Measurements from ENCODE around the gene SPOCK1.

Gene SPOCK1

GRCh38 chr5:137096149-137097103, 402.7 kb downstream of the SPOCK1 start:
- no peak for DNase-seq

DNA sequence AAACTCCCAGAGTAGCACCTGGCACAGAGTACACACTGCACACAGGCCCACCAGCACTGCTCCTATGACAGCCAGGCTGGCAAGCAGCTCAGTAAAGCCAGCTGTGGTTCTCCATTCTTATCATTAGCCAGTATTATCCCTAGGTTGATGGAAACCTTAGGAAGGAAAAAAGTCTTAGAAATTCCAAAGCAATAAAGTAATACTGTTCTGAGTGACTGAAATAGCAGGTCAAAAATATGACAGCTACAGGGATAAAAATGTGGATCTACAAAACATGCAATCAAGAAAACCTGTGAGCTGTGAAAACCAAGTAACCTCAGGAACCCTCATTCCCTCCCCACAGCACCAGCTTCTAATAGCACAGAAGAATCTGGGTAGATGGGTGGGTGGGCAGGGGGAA, 403.5 kb downstream of the SPOCK1 start:
- no peak for DNase-seq

- DNase-seq: no peak
Measured at GRCh38 chr5:137092831-137093230, 406.3 kb downstream of the SPOCK1 start.

- DNase-seq: no peak
Measured at GRCh38 chr5:137091472-137091871, 407.7 kb downstream of the SPOCK1 start.

DNA sequence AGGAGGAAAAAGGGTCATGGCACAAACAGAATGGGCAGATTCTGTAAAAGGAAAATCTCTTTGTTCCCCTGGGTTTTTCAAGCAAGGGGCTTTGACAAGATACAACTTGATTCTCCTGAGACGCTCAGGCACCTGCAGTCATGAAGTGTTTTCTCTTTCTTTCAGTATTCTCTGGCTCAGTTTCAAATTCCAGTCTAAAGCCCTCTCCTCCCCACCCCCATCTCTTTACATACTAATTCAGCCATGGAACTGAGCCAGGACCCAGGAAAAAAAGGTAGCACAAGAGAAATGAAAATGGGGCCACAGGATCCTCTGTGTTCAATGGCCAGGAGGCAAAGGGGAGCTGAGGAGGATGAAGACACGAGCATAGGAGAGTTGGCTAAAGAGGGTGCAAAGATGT, 408.4 kb downstream of the SPOCK1 start:
- no peak for DNase-seq

DNA sequence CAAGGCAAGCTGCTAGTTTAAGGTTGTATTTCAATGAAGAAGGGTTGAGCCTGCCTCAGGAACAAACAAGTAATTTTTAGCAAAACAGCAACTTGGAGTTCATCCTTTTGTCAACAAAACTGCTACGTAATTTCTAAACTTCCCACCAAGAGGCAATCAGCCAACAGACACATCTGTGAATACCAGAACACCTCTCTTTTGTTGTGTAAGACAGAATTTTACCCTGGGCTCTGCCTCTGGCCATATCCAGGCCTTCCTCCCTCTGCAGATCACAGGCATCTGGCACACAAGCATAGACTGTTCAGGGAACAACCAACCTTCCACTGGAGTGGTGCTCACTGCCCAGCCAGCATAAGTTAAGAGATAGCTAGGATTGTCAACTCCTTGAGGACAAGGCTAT, 409.0 kb downstream of the SPOCK1 start:
- no peak for DNase-seq

DNA sequence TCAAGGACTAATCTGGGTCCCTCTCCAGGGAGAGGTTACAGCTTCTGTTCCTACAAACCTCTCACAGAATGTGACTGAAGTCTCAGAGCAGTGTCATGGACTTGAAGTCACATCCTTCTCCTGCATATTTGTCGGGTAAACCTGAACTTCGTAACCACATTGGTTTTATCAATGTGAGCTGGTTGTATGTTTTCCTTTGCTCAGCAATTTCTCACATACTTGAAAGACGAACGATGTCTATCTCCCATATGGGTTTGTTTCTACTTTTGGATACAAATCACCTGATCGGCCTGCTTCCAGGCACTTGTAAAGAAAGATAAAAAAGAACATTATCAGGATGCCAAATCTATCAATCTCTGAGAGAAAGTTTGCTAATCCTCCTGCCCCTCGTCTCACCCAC, 411.0 kb downstream of the SPOCK1 start:
- no peak for DNase-seq

DNA sequence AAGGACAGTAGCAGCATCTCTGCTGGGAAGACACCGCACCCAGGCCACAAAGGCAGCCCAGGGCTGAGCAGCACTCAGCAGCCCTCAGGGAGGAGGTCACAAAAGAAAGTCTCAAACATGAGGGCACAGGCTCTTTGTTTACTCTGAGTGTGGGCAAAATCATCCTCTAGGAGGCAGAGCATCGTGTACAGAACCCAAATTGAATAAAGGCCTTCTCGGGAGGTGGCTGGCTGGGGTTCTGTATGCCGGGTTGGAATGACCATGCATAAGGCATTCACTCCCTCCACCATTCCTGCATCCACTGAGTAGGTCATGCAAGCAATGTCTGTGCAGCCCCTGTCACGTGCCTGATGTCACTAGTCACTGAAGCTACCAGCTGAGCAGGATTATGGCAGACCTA, 412.8 kb downstream of the SPOCK1 start:
- DNase-seq: no peak

- no peak for DNase-seq
Measured at GRCh38 chr5:137085206-137085605, 413.9 kb downstream of the SPOCK1 start.

GRCh38 chr5:137084016-137084415, 415.1 kb downstream of the SPOCK1 start:
- DNase-seq: no peak

DNA sequence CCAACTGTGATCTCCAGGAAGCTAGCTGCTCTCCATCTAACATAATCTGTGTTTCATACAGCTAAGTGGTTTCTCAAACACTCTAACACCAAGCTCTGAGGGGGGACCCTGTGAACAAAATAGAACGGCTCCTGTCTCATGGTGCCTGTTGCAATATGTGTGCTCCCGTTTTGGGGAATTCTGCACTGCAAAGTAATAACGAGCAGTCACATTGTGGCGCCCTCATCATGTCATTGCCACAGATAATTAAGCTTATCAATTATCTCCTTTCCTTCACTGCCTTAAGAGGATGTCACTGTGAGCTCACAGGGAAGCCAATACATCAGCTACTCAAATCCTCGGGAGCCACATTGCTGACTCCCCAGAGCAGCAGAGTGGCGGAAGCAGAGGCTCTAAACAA, 416.2 kb downstream of the SPOCK1 start:
- DNase-seq: no peak

DNA sequence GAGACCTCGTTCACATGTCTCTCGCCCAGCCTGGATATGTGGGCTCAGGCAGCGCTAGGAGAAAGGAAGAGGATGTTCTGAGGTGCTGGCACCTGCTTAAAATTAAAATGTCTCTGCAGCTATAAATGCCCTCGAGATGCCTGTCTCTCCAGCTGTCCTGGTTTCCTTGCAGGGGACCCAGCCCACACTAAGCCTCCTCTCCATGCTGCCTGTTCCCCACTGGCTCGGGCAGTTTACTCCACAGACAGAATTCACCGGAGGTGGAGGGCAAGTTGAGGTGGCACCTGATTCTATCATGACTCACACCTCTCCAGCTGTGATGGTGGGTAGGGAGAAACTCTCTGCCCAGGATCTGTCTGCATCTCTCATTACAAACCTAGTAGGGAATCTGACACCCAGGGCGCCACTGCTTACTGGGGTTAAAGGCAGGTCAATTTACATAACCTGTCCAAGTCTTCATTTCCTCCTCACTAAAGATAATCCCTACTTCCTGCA, 420.9 kb downstream of the SPOCK1 start:
- DNase-seq: no peak

DNA sequence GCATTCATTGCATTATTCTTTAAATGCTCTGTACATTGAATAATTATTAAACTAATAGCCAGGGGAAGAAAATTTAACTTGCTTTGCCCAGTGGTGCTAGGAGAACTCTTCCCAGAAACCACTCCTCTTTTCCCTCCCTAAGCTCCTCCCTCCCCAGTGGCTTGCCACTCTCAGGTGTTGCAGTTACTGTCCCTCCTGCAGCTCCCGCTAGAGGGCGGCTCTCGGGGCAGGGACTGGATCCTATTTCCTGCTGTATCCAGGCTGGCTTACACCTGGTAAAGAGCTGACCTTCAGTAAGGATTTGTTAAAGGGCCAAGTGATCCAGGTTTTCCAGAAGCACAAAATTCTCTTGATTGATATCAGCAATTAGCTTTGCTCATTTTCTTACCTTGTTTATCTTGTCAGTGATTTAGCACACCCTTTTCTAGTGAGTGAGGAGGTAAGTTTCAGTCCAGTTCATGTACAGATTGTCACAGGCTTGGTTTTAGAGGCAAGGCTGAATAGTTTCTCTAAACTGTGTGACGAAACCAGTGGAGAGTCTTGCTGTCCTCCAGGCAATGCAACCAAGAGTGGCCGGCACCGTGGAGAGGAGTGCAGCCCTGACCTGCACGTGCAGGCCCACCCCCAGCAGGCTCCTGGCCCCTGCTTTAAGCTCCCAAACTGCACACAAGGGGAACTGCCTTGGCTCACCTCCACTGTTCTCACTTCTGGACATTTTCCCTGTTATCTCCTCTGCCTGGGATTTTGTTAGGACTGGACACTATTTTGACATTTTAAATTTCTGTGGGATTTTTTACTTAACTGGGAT, 423.8 kb downstream of the SPOCK1 start:
- DNase-seq: peak; percentile 16 to 19

GRCh38 chr5:137073189-137073588, 425.9 kb downstream of the SPOCK1 start:
- no peak for DNase-seq

DNA sequence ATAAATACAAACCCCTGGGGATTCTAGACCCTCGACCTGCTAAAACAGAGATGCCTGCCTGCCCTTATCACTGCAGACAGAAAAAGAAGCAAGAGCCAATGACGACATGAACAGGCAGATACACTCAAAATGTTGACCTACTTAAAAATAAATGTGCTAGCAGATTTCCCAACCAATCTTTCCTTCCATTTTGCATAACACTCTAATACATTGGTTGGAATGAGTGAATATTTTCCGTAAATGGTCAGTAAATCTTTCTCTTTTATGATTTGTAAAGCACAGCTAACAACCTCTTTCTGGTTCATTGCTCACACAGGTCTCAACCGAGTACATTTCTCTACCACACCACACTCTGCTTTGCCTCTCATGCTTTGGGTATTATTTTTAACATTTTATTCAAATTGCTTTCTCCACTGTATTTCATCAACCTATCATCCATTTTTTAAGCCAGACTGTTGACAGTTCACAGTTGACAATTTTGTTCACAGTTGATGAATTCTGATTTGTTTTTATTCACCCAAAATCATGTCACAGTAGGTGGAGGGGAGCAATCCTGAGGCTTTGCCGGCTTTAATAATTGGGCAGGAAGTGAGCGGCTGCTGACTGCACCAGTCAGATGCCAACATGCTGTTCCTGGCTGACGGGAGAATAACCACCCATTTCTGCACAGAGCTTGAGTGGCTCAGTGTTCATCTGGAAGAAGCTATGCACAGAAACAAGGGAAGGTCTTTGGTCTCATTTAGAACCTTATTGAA, 426.6 kb downstream of the SPOCK1 start:
- DNase-seq: no peak

- no peak for DNase-seq
Measured at GRCh38 chr5:137071931-137072330, 427.2 kb downstream of the SPOCK1 start.

DNA sequence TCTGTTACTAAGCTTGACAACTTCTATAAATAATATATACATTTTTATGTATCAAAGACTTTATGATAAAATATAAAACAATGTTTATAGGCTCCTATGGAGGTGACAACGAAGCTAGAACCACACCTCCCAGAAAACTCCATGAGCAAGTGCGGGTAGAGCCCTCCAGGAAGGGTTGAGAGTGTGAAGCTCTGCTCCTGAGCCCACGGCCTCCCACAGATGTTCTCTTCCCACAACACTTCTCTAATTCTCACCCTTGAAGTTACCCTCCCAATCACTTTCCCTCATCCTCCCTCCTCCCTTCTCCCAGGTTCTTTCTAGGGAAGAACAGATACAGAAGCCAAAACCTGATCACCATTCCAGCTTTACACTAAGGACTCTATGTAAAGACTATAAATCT, 427.6 kb downstream of the SPOCK1 start:
- DNase-seq: no peak

- no peak for DNase-seq
Measured at GRCh38 chr5:137070521-137070920, 428.6 kb downstream of the SPOCK1 start.

DNA sequence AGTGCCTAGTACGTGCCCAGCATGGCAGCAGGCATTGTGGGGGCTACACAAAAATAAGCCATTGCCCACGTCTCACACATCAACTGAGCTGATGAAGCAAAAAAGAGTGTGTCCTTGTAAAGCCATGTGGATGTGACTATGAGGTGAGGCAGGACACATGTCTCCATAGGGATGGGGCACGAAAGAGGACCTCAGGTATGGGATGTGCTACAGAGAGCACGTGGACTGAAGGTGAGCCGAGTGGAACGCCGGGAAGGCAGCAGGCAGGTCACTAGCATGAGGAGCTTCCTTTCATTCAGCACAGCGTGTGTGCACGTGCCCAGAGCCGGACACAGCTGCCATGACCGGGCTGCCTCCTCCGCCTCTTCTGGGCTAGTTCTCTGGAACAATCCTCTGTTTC, 429.8 kb downstream of the SPOCK1 start:
- no peak for DNase-seq

DNA sequence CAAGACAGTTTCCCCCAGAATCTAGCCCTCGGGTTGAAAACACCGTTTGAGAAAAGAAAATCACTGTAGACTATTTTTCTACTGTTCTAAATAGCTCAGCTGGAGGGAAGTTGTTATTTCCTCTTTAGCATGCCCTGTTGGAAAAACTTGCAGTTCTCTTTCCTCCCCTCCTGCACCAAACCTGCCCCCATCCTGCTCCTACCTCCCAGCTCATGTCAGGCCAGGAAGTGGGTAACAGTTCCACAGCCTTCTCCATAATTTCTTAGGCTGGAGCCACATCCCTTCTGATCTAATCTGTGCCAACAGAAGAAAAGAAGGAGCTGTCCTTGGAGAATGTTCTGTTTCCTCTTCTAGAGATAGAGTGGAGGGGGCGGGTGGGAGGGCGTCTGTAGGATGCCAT, 437.7 kb downstream of the SPOCK1 start:
- no peak for DNase-seq

DNA sequence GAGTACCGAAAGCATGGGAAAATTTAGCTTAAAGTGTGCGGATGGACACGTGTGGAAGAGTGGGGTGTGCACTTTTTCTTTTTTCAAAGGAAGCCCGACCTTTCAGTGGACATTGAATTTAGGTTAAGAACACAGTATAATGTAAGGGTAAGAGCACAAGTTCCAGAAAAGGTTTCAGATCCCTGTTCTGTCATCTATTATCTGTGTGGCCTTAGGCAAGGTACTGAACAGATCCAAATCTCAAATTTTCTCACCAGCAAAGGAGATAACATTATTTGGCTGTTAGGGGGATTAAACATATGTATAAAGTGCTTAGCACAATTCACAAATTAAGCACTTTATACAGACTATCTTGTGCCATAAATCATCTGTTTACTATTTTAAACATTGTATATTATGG, 441.0 kb downstream of the SPOCK1 start:
- DNase-seq: no peak

GRCh38 chr5:137056676-137057075, 442.4 kb downstream of the SPOCK1 start:
- DNase-seq: no peak

GRCh38 chr5:137055271-137055872, 443.8 kb downstream of the SPOCK1 start:
- no peak for DNase-seq

Measured in NCI-H1930 (cell line).